Ascending aorta (tissue), 2 donors: ENCODE results near the gene FHL1. TPM values are rescaled to one million over a fixed set of nuclear protein-coding genes. Genes with fewer than 3 reads are reported as not detected.

Experiments used
- DNase-seq, 2 donors: peaks; one replicate each; pipeline ENCODE4 v3.0.0-alpha.2; 2019; ENCODE audit warnings: low spot score in 2 of 2
- H3K27ac ChIP-seq, 2 donors: fragments of 200-600 bp; sonication (generic); one replicate each; pipeline ENCODE4 v1.5.1; 2016 to 2017; ENCODE audit warnings: mild to moderate bottlenecking in 1 of 2
- H3K27me3 ChIP-seq: fragments of 200-600 bp; sonication (generic); one replicate; pipeline ENCODE4 v1.5.1; 2017
- H3K36me3 ChIP-seq, 2 donors: fragments of 200-600 bp; sonication (generic); one replicate each; pipeline ENCODE4 v1.5.1; 2016
- H3K4me1 ChIP-seq, 2 donors: fragments of 200-600 bp; sonication (generic); one replicate each; pipeline ENCODE4 v1.5.1; 2016 to 2017; ENCODE audit warnings: mild to moderate bottlenecking in 1 of 2
- H3K4me3 ChIP-seq, 2 donors: fragments of 200-600 bp; sonication (generic); one replicate each; pipeline ENCODE4 v1.5.1; 2016 to 2017; ENCODE audit warnings: mild to moderate bottlenecking in 1 of 2
- H3K9me3 ChIP-seq, 2 donors: fragments of 200-600 bp; sonication (generic); one replicate each; pipeline ENCODE4 v1.5.1; 2016
- intact Hi-C: fragments of 100-400 bp; cut with DNase I; formaldehyde crosslinking; loops from one replicate; pipeline ENCODE4 v1.15.1; 2023
- total RNA-seq: library from RNA; depleted of rRNA; stranded (reverse); fragments of >200 nt; gene quantifications from one replicate; pipeline ENCODE4 v1.1.0, GENCODE V29; 2016
- TF ChIP-seq, protein P1 (sequence below), 3 experiments: fragments of 200-600 bp in 2 of 3; fragments of 450-650 bp in 1 of 3; sonication (generic) in 2 of 3; IDR thresholded peaks; one replicate each; pipeline ENCODE4 v1.5.1; 2016 to 2019; ENCODE audit warnings: antibody characterized with exemption in 3 of 3, mild to moderate bottlenecking in 1 of 3, moderate library complexity in 1 of 3

FHL1 gene
- total RNA-seq, 1 donor from 2014 or later = 850 TPM

DNA sequence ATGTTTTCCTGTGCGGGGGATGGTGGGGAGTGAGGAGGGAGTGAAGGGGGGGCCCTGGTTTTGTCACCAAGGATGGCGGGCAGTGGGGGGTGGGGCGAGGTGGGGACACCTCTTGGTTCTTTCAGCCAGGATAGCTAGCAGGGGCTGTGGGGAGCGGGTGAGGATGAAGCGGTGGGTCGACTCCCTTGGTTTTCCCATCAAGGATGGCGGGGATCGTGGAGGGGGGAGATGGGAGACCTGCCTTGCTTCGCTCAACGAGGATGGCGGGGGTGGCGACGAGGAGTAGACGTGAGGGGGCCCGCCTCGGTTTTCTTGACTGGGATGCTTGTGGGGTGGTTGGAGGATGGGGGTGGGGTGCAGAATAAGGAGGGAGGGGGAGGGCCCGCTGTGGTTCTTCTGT lies 643 bp downstream of the FHL1 start:
- H3K27ac ChIP-seq = peak overlapping the region; percentile 94 to 97
- no peaks in the 10 kb centered on the region for H3K27me3 ChIP-seq
- H3K4me1 ChIP-seq = no peaks in the 10 kb centered on the region
- no peaks in the 10 kb centered on the region for H3K9me3 ChIP-seq
- intact Hi-C loops = loop anchor here (1.0 to 5.0 kb wide), 3 partner anchors 25 to 116 kb away; no protein-coding TSS in a partner anchor
- no peak for DNase-seq
- TF ChIP-seq, protein P1, sequence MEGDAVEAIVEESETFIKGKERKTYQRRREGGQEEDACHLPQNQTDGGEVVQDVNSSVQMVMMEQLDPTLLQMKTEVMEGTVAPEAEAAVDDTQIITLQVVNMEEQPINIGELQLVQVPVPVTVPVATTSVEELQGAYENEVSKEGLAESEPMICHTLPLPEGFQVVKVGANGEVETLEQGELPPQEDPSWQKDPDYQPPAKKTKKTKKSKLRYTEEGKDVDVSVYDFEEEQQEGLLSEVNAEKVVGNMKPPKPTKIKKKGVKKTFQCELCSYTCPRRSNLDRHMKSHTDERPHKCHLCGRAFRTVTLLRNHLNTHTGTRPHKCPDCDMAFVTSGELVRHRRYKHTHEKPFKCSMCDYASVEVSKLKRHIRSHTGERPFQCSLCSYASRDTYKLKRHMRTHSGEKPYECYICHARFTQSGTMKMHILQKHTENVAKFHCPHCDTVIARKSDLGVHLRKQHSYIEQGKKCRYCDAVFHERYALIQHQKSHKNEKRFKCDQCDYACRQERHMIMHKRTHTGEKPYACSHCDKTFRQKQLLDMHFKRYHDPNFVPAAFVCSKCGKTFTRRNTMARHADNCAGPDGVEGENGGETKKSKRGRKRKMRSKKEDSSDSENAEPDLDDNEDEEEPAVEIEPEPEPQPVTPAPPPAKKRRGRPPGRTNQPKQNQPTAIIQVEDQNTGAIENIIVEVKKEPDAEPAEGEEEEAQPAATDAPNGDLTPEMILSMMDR (IDR thresholded peaks at IDR 0.05) = no peak
- H3K4me3 ChIP-seq = peak overlapping the region; percentile 72 to 92
- H3K36me3 ChIP-seq = no peaks in the 10 kb centered on the region

DNA sequence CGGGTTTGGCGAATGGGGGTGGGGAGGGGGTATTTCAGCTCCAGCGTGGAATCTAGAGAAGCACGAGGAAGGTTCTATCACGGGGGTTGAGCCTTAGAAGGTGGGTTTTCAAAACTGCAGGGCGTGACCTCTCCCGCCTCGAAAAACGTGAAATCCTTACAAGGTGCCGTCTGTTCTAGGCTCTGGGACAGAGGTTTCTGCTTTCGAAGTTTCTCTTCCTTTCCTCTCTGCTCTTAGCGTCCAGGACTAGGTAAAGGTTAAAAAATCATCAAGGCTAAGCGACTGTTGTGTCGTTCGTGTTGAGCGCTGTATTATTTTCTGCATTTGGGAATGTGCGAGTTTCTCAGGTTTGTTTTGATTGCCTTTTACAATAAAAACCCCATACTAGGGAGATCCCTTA lies 1.1 kb downstream of the FHL1 start:
- TF ChIP-seq, protein P1 (IDR thresholded peaks at IDR 0.05) = no peak
- no peaks in the 10 kb centered on the region for H3K27me3 ChIP-seq
- no peaks in the 10 kb centered on the region for H3K4me1 ChIP-seq
- DNase-seq = no peak
- H3K27ac ChIP-seq = peak overlapping the region; percentile 94 to 97
- no peaks in the 10 kb centered on the region for H3K36me3 ChIP-seq
- peak overlapping the region; percentile 72 to 92 for H3K4me3 ChIP-seq
- intact Hi-C loops = loop anchor here (1.0 to 5.0 kb wide), 3 partner anchors 26 to 116 kb away; no protein-coding TSS in a partner anchor
- H3K9me3 ChIP-seq = no peaks in the 10 kb centered on the region

- DNase-seq = no peak
- H3K27me3 ChIP-seq = no peaks in the 10 kb centered on the region
- peak overlapping the region; percentile 48 to 80 for H3K27ac ChIP-seq
- H3K36me3 ChIP-seq = no peaks in the 10 kb centered on the region
- H3K4me3 ChIP-seq = peak overlapping the region in 1 of 2 donors; percentile 92
- intact Hi-C loops = no loop called here
- H3K4me1 ChIP-seq = no peaks in the 10 kb centered on the region
- no peaks in the 10 kb centered on the region for H3K9me3 ChIP-seq
- TF ChIP-seq, protein P1 (IDR thresholded peaks at IDR 0.05) = no peak
Observed at GRCh38 chrX:136154998-136155397, 7.7 kb downstream of the FHL1 start.

DNA sequence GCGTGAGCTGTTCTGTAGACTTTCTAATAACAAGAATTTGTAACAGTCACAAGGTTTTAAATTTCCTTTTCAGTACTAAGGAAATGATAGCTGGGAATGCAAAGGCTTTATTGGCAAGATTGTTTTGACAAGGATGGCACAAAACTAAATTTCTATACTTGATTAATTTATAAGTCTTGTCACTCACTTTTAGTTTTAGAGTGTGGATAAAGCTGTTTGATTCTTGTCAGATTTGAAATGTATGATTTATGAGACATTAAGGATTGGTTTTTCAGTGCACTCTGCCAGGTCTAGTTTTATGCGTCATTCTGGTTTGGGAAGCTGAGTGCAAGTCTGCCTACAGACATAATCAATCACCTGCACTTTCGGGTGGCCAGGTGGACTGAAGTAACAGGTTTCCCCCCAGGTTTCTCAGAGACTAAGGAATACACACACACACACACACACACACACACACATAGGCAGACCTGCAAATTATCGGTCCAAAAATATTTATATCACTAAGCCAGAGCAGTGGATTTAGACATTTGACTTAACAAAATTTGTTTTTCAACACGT lies 9.3 kb downstream of the FHL1 start:
- no peaks in the 10 kb centered on the region for H3K9me3 ChIP-seq
- H3K4me1 ChIP-seq = no peaks in the 10 kb centered on the region
- no peak for DNase-seq
- TF ChIP-seq, protein P1 (IDR thresholded peaks at IDR 0.05) = no peak
- H3K27me3 ChIP-seq = no peaks in the 10 kb centered on the region
- H3K27ac ChIP-seq = peak overlapping the region; percentile 61 to 80
- peak overlapping the region; percentile 12 to 92 for H3K4me3 ChIP-seq
- intact Hi-C loops = no loop called here
- no peaks in the 10 kb centered on the region for H3K36me3 ChIP-seq

DNA sequence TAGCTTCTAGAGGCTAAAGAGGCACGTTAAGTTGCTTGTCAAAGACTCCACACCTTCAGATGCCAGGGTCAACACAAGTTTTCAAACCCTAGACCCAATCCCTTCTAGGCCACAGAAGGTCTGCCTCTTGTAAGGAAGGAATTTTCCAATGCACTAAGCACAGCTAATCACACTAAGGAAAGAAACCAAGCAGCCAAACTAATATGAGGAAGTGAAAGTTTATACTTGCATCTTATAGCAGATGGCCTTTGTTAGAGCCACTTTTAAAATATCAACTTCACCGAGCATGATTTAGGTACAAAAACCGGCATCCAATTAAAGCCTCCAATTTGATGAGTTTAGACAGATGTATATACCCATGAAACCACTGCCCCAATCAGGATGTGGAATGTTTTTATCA lies 9.9 kb downstream of the FHL1 start:
- no peak for DNase-seq
- peak overlapping the region in 1 of 2 donors; percentile 92 for H3K4me3 ChIP-seq
- no peaks in the 10 kb centered on the region for H3K9me3 ChIP-seq
- H3K27me3 ChIP-seq = no peaks in the 10 kb centered on the region
- TF ChIP-seq, protein P1 (IDR thresholded peaks at IDR 0.05) = no peak
- no peaks in the 10 kb centered on the region for H3K36me3 ChIP-seq
- intact Hi-C loops = no loop called here
- H3K27ac ChIP-seq = peak overlapping the region; percentile 61 to 80
- no peaks in the 10 kb centered on the region for H3K4me1 ChIP-seq
